ENCODE data around the gene DNAJC7. TPM values are rescaled to one million over a fixed set of nuclear protein-coding genes. Genes with fewer than 3 reads are reported as not detected.

Gene DNAJC7
- total RNA-seq, 2 experiments from 2014 or later, result 74.5 to 76.3 TPM

DNA sequence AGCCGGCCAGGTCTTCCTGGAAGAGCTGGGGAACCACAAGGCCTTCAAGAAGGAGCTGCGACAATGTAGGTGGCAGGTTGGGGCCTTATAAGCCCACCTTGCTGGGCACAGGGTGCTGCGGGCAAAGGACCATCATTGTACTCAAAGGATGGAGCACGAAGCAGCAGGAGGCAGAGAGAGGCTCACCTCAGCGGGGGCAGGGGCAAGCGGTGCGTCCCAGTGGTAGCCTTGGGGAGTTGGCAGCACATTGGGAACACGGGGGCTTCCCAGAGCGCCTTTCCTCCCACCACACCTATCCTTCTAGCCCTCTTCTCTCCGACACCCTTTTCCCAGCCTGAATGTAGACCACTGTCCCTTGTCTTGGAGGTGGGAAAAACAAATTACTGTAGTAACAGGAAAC is 48.6 kb downstream of the DNAJC7 start:
- peaks cover 21% of the 10 kb centered on the region for H3K36me3 Mint-ChIP-seq (ENCODE audit: low read depth)
- H3K27ac Mint-ChIP-seq, result peak overlapping the region; percentile 26
- intact Hi-C loops (cut with micrococcal nuclease), result no loop called here
- CTCF ChIA-PET, result interaction anchor here (1.3 to 10.6 kb wide), 2 partner anchors 52 to 437 kb away, joined by 4 to 117 read pairs; partner anchors contain the start of genes DNAJC7 and NKIRAS2
- H3K9me3 Mint-ChIP-seq, result no peaks in the 10 kb centered on the region
- H3K27me3 Mint-ChIP-seq (ENCODE audit: low read depth), result no peaks in the 10 kb centered on the region
- H3K4me1 Mint-ChIP-seq (ENCODE audit: low read depth), result peaks cover 44% of the 10 kb centered on the region
- no peak overlapping the region for H3K4me3 Mint-ChIP-seq
- DNase-seq, result no peak

DNA sequence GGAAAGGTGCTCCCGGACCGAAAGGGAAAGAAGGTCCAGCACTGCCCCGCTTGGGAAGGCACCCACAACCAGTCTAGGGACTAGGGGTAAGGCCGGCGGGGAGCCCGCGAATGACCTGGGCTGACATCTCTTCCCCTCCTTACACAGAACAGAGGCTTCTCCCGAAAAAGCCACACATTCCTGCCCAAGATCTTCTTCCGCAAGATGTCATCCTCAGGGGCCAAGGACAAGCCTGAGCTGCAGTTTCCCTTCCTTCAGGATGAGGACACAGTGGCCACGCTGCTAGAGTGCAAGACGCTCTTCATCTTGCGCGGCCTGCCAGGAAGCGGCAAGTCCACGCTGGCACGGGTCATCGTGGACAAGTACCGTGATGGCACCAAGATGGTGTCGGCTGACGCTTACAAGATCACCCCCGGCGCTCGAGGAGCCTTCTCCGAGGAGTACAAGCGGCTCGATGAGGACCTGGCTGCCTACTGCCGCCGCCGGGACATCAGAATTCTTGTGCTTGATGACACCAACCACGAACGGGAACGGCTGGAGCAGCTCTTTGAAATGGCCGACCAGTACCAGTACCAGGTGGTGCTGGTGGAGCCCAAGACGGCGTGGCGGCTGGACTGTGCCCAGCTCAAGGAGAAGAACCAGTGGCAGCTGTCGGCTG is 49.2 kb downstream of the DNAJC7 start:
- Mint-ChIP-seq H3K36me3 (ENCODE audit: low read depth) (peaks cover 21% of the 10 kb centered on the region), H3K9me3 (no peaks in the 10 kb centered on the region), H3K27me3 (ENCODE audit: low read depth) (no peaks in the 10 kb centered on the region), H3K4me1 (ENCODE audit: low read depth) (peaks cover 44% of the 10 kb centered on the region), H3K4me3 (peak overlapping the region; percentile 80), H3K27ac (peak overlapping the region; percentile 86)
- no peak for DNase-seq
- intact Hi-C loops (cut with micrococcal nuclease), result loop anchor here (2.0 kb wide), 2 partner anchors 49 to 103 kb away; partner anchors contain the start of genes ACLY and KLHL11
- CTCF ChIA-PET, result interaction anchor here (1.3 to 10.6 kb wide), 2 partner anchors 53 to 438 kb away, joined by 4 to 117 read pairs; partner anchors contain the start of genes DNAJC7 and NKIRAS2

DNA sequence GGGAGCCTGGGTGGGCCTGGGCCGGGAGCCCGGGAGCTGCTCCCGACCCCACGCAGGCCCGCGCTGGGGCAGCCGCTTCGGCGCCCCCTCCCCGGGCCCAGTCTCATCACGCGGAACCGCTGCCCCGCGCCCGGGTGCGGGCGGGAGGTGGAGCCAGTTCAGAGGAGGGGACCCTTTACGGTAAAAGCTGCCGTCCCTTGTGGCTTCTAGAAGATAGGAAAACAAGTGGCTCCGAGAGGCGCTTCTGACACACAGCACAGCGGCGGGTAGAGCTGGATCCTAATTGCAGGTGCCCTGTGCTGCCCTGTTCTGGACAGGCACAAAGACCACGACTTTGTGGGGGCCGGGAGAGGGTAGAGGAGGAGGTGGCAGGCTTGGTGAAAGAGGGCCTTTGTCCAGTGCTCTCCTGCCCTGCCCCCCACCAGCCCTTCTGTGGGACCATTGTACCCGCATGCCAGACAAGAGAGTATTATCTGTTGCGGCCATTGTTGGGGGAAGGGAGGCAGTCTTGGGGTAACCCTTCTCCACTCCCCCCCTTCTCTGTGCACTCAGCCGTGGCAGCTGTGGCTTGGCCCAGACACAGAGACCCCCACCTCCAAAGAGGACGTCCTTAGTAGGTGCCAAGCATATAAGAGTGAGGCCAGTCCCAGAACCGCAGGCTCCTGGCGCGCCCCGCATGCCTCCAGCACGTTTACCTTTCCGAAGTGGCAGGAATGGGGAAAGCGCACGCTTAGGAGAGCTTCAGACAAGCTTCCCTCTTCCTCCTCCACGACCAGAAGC is 49.9 kb downstream of the DNAJC7 start:
- H3K4me1 Mint-ChIP-seq (ENCODE audit: low read depth), result peaks cover 40% of the 10 kb centered on the region
- intact Hi-C loops (cut with micrococcal nuclease), result loop anchor here (2.0 kb wide), 2 partner anchors 49 to 103 kb away; partner anchors contain the start of genes ACLY and KLHL11

DNA sequence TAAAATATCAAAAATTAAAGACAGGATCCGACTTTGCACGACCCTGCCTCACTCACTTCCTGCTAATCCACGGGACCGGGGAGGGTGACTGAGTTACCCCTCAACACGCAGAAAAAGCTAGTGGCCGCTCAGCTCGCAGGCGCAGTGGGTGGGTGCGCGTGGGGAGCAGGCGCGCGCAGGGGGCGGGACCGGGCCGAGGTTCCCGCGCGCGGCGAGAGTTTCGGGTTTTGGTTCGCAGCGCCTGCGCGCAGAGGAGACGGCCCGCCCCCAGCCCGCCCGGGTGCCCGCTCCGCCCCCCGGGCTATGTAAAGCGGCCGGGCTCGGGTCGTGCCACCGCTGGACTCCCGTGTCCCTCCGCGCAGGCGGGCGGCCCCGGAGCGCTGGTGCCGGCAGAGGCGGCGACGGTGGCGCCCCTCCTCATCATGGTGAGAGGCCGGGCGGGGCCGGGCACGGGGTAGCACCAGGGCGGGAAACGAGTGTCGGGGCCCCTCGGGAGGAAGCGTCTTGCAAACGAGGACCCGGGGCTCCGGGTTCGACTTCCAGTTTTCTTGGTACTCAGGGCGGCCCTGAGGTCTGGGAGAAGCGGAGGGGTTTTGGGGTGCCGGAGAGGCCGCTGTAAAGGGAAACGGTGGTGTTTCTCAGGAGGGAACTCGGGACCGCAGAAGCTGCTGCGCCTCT is 50.6 kb downstream of the DNAJC7 start, which contains the start of gene CNP:
CNP (plus strand) TSS at position 333 of the 678 bp plus-strand sequence; CDS start at position 423, 90 bp downstream.
- intact Hi-C loops (cut with micrococcal nuclease), result loop anchor here (1.0 to 2.0 kb wide), 5 partner anchors 48 to 189 kb away; partner anchors contain the start of genes ACLY, DNAJC7 and KLHL11
- Mint-ChIP-seq H3K9me3 (no peaks in the 10 kb centered on the region), H3K4me3 (peak within 1 kb of the TSS; percentile 80), H3K36me3 (ENCODE audit: low read depth) (peaks cover 13% of the 10 kb centered on the region), H3K27me3 (ENCODE audit: low read depth) (no peaks in the 10 kb centered on the region), H3K27ac (peak within 1 kb of the TSS; percentile 86), H3K4me1 (ENCODE audit: low read depth) (peaks cover 38% of the 10 kb centered on the region)
- DNase-seq, result peak; percentile 88
- CTCF ChIA-PET, result interaction anchor here (0.6 to 10.6 kb wide), 7 partner anchors 36 to 190 kb away, joined by 3 to 117 read pairs (median 4); partner anchors contain the start of genes DNAJC7, NKIRAS2 and ODAD4

More for the DNA sequence above, 49.9 kb downstream of the DNAJC7 start:
- H3K27me3 Mint-ChIP-seq (ENCODE audit: low read depth), result no peaks in the 10 kb centered on the region
- peak overlapping the region; percentile 80 for H3K4me3 Mint-ChIP-seq
- peak; percentile 62 for DNase-seq
- CTCF ChIA-PET, result interaction anchor here (0.6 to 10.6 kb wide), 6 partner anchors 54 to 439 kb away, joined by 3 to 117 read pairs (median 4); partner anchors contain the start of genes DNAJC7 and NKIRAS2
- peak overlapping the region; percentile 86 for H3K27ac Mint-ChIP-seq
- peaks cover 17% of the 10 kb centered on the region for H3K36me3 Mint-ChIP-seq (ENCODE audit: low read depth)
- H3K9me3 Mint-ChIP-seq, result no peaks in the 10 kb centered on the region

DNA sequence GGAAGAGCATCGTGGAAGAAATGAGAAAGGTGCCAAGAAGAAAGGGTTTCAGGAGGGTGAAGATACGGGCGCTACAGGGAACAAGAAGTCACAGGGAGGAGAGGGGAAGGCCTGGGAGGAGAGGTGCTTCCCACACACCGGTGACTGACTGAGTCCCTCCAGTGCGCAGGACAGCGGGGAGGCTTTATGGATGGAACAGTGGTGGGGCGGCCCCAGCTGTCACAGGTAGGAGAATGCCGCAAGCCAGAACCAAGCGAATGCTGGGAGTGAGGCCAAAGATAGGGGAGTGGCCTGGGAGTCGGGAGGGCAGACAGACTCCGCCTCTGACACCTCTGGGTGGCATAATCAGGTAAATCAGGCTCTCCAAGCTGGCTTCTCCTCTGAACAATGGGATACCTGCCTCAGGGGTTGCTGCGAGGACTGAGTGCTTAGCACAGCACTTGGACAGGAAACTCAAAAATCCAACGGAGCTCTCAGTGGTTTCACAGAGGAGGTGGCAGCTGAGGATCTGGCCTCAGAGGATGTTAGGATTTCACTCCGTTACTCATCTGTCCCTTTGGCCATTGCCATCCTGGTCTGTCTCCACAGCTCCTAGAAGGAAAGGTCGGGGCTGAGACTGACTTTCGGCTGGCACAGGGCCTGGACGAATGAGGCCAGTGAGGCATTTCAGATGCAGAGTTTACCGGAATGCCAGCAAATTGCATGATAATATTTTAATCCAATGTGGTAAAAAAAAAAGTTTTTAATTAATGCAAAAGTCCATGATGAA is 51.4 kb downstream of the DNAJC7 start:
- Mint-ChIP-seq H3K4me3 (peak overlapping the region; percentile 80), H3K27ac (peak overlapping the region; percentile 61), H3K27me3 (ENCODE audit: low read depth) (no peaks in the 10 kb centered on the region), H3K36me3 (ENCODE audit: low read depth) (peaks cover 13% of the 10 kb centered on the region), H3K9me3 (no peaks in the 10 kb centered on the region), H3K4me1 (ENCODE audit: low read depth) (peaks cover 35% of the 10 kb centered on the region)
- DNase-seq, result peak; percentile 88
- CTCF ChIA-PET, result interaction anchor here (0.9 to 10.6 kb wide), 9 partner anchors 35 to 570 kb away, joined by 3 to 117 read pairs (median 4); partner anchors contain the start of genes DHX58, DNAJC7, NAGLU and NKIRAS2
- intact Hi-C loops (cut with micrococcal nuclease), result loop anchor here (1.0 to 2.0 kb wide), 6 partner anchors 47 to 215 kb away; partner anchors contain the start of genes ACLY, DNAJC7, KCNH4 and KLHL11

DNA sequence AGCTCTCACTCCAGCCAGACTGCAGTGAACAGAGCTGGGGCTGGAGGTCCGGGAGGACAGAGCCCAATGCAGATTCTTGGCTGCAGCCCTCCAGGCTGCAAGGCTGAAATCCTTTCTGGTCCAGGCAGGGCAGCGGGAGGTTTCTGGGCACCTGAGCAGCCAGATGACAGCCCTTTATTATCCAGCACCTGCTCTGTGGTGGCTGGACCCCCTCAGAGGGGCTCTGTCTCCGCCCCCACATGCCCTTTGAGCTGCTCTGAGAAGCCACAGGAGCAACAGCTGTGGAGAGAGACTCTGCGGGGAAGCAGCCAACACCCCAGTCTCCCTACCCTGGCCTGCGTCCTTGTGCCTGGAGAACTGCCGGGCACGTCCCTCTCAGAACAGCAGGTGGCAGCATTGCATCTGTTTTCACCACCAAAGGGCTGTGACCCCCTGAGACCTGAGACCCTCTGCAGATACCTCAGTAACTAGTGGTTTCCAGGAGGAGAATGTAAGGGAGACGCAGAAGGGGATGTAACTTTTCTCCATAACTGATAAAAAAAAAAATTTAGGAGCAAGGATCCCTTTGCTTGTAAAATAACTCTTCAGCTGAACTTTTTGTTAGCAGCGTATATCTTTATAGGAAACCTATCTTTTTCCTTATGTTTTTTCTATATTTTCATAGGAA is 54.3 kb downstream of the DNAJC7 start:
- CTCF ChIA-PET, result interaction anchor here (0.6 to 10.6 kb wide), 35 partner anchors 11 to 318 kb away, joined by 3 to 117 read pairs (median 4); partner anchors contain the start of genes DHX58, DNAJC7, NKIRAS2 and ODAD4
- H3K4me1 Mint-ChIP-seq (ENCODE audit: low read depth), result peaks cover 18% of the 10 kb centered on the region

DNA sequence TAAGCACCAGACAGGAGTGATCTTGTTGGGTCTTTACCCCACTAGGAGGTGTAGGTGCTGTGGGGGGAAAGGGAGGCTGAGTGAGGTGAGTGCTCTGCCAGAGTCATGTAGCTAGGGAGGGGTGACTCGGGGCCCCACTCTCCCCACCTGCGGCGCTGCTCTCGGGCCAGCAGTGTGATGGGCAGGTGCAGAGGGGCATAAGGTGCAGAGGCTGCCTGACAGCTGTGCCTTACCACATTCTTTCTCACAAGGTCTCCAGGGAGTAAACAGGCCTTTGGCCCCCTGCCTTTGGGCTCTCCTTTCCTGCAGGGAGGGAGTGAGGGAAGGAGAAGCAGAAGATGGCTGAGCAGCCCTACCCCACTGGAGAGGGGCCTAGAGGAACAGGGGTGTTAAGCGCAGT is 55.1 kb downstream of the DNAJC7 start:
- H3K27ac Mint-ChIP-seq, result no peak overlapping the region
- no peak overlapping the region for H3K4me3 Mint-ChIP-seq
- H3K36me3 Mint-ChIP-seq (ENCODE audit: low read depth), result no peaks in the 10 kb centered on the region
- no peaks in the 10 kb centered on the region for H3K27me3 Mint-ChIP-seq (ENCODE audit: low read depth)
- CTCF ChIA-PET, result interaction anchor here (0.6 to 10.6 kb wide), 9 partner anchors 17 to 156 kb away, joined by 4 to 117 read pairs (median 7); partner anchors contain the start of genes DNAJC7, NKIRAS2 and ODAD4
- intact Hi-C loops (cut with micrococcal nuclease), result no loop called here
- DNase-seq, result no peak
- H3K4me1 Mint-ChIP-seq (ENCODE audit: low read depth), result peaks cover 11% of the 10 kb centered on the region
- no peaks in the 10 kb centered on the region for H3K9me3 Mint-ChIP-seq

More for the DNA sequence above, 54.3 kb downstream of the DNAJC7 start:
- intact Hi-C loops (cut with micrococcal nuclease), result loop anchor here (1.0 kb wide), 1 partner anchor 153 kb away; no protein-coding TSS in a partner anchor
- H3K36me3 Mint-ChIP-seq (ENCODE audit: low read depth), result peaks cover under 1% of the 10 kb centered on the region
- no peak overlapping the region for H3K4me3 Mint-ChIP-seq
- no peaks in the 10 kb centered on the region for H3K9me3 Mint-ChIP-seq
- H3K27ac Mint-ChIP-seq, result no peak overlapping the region
- H3K27me3 Mint-ChIP-seq (ENCODE audit: low read depth), result no peaks in the 10 kb centered on the region
- peak; percentile 83 for DNase-seq

DNA sequence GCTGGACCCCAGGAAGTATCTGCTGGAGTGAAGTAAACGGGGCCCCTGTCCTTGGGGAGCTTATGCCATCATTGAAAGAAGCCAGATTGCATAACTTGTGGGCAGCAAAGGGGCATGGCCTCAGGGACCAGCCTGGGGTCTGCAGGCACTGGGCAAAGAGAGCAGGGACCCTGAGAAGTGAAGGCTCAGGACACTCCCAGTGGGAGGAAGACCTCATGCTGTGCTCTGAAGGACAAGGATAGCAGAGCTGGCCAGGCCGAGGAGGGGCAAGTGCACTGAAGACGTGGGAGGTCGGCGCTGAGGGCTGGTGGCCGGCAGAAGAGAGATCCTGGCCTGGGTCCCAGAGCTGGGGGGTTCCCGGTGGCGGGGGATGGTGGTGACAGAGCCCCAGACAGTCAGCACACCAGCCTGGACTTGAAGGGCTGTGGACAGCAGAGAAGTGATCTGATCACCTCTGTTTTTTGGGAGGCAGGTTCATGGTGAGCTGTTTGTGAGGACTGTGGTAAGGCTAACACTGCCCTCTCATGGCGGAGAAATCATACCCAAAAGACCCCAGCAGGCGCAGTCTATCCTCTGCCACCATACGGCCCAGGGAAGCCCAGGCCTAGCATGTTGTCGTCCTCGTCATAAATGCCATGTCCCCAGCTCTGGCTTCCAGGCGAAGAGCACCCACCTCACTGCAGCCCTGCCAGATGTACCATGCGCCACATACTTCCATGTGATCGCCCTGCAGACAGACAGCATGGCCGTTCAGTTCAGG is 57.7 kb downstream of the DNAJC7 start:
- H3K4me1 Mint-ChIP-seq (ENCODE audit: low read depth), result no peaks in the 10 kb centered on the region
- CTCF ChIA-PET, result interaction anchor here (0.8 to 10.6 kb wide), 4 partner anchors 31 to 185 kb away, joined by 3 to 117 read pairs (median 3); partner anchors contain the start of genes DNAJC7 and NKIRAS2
- no peak overlapping the region for H3K27ac Mint-ChIP-seq
- H3K27me3 Mint-ChIP-seq (ENCODE audit: low read depth), result no peaks in the 10 kb centered on the region
- DNase-seq, result peak; percentile 19
- intact Hi-C loops (cut with micrococcal nuclease), result loop anchor here (1.0 kb wide), 1 partner anchor 221 kb away; no protein-coding TSS in a partner anchor
- no peaks in the 10 kb centered on the region for H3K9me3 Mint-ChIP-seq
- H3K4me3 Mint-ChIP-seq, result no peak overlapping the region
- no peaks in the 10 kb centered on the region for H3K36me3 Mint-ChIP-seq (ENCODE audit: low read depth)

DNA sequence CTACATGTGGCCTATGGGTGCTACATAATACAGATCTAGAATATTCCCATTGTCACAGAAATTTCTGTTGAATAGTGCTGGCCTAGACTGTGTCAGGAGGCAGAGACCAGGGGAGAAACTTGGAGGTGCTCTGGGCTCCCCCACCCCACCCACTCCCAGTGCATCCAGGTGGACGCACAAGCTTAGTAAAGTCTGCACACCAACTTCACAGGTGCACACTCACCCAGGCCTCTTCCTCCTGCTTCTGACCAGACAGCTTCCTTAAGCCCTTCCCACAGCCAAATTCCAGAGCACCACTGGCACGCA is 58.3 kb downstream of the DNAJC7 start:
- Mint-ChIP-seq H3K27ac (no peak overlapping the region), H3K27me3 (ENCODE audit: low read depth) (no peaks in the 10 kb centered on the region), H3K4me1 (ENCODE audit: low read depth) (no peaks in the 10 kb centered on the region), H3K36me3 (ENCODE audit: low read depth) (no peaks in the 10 kb centered on the region), H3K4me3 (no peak overlapping the region), H3K9me3 (no peaks in the 10 kb centered on the region)
- intact Hi-C loops (cut with micrococcal nuclease), result loop anchor here (1.0 kb wide), 1 partner anchor 221 kb away; no protein-coding TSS in a partner anchor
- CTCF ChIA-PET, result interaction anchor here (0.6 to 10.6 kb wide), 3 partner anchors 30 to 221 kb away, joined by 3 to 117 read pairs (median 3); partner anchors contain the start of genes DNAJC7 and NKIRAS2
- DNase-seq, result no peak

All from activated naive CD4-positive, alpha-beta T cell treated with anti-CD3 and anti-CD28 coated beads for 36 hours (primary cell).